ENCODE measurements around the gene NIP7. TPM values are rescaled to one million over a fixed set of nuclear protein-coding genes. Genes with fewer than 3 reads are reported as not detected.

The NIP7 gene
- total RNA-seq, 2 donors from 2014 or later, result 11.0 to 33.4 TPM

- no peaks in the 10 kb centered on the region for H3K4me1 ChIP-seq (ENCODE audit: control insufficient read depth in 1 of 2, low read depth in 2 of 2)
- no peaks in the 10 kb centered on the region for H3K27me3 ChIP-seq (replicated peaks; ENCODE audit: insufficient read depth)
- H3K36me3 ChIP-seq, result peaks cover 41% of the 10 kb centered on the region
- ATAC-seq (ENCODE audit: insufficient number of reproducible peaks, low FRiP score, low read depth), result no peak
- no peak for DNase-seq (ENCODE audit: low spot score)
- no peaks in the 10 kb centered on the region for H3K9me3 ChIP-seq
- H3K4me3 ChIP-seq, result no peak overlapping the region
- TF ChIP-seq, protein P1, sequence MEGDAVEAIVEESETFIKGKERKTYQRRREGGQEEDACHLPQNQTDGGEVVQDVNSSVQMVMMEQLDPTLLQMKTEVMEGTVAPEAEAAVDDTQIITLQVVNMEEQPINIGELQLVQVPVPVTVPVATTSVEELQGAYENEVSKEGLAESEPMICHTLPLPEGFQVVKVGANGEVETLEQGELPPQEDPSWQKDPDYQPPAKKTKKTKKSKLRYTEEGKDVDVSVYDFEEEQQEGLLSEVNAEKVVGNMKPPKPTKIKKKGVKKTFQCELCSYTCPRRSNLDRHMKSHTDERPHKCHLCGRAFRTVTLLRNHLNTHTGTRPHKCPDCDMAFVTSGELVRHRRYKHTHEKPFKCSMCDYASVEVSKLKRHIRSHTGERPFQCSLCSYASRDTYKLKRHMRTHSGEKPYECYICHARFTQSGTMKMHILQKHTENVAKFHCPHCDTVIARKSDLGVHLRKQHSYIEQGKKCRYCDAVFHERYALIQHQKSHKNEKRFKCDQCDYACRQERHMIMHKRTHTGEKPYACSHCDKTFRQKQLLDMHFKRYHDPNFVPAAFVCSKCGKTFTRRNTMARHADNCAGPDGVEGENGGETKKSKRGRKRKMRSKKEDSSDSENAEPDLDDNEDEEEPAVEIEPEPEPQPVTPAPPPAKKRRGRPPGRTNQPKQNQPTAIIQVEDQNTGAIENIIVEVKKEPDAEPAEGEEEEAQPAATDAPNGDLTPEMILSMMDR (IDR thresholded peaks at IDR 0.05), result no peak
- H3K27ac ChIP-seq, result no peak overlapping the region
Measured at GRCh38 chr16:69363281-69363717, 23.7 kb downstream of the NIP7 start.

- no peaks in the 10 kb centered on the region for H3K4me1 ChIP-seq (ENCODE audit: control insufficient read depth in 1 of 2, low read depth in 2 of 2)
- no peak overlapping the region for H3K27ac ChIP-seq
Measured at GRCh38 chr16:69364088-69364487, 24.5 kb downstream of the NIP7 start.

GRCh38 chr16:69365901-69366300 lies 26.3 kb downstream of the NIP7 start:
- TF ChIP-seq, protein P1 (IDR thresholded peaks at IDR 0.05), result no peak
- ATAC-seq (ENCODE audit: insufficient number of reproducible peaks, low FRiP score, low read depth) (no peak), DNase-seq (ENCODE audit: low spot score) (no peak)
- Histone ChIP-seq H3K9me3 (no peaks in the 10 kb centered on the region), H3K27me3 (replicated peaks; ENCODE audit: insufficient read depth) (no peaks in the 10 kb centered on the region), H3K36me3 (peaks cover 60% of the 10 kb centered on the region), H3K27ac (no peak overlapping the region), H3K4me1 (ENCODE audit: control insufficient read depth in 1 of 2, low read depth in 2 of 2) (no peaks in the 10 kb centered on the region), H3K4me3 (no peak overlapping the region)

More at GRCh38 chr16:69364088-69364487, 24.5 kb downstream of the NIP7 start:
- peaks cover 49% of the 10 kb centered on the region for H3K36me3 ChIP-seq
- ATAC-seq (ENCODE audit: insufficient number of reproducible peaks, low FRiP score, low read depth) (no peak), DNase-seq (ENCODE audit: low spot score) (no peak)
- H3K4me3 ChIP-seq, result no peak overlapping the region
- no peaks in the 10 kb centered on the region for H3K9me3 ChIP-seq
- H3K27me3 ChIP-seq (replicated peaks; ENCODE audit: insufficient read depth), result no peaks in the 10 kb centered on the region
- TF ChIP-seq, protein P1 (IDR thresholded peaks at IDR 0.05), result no peak

GRCh38 chr16:69366431-69366830 lies 26.9 kb downstream of the NIP7 start:
- DNase-seq (ENCODE audit: low spot score) (no peak), ATAC-seq (ENCODE audit: insufficient number of reproducible peaks, low FRiP score, low read depth) (no peak)
- Histone ChIP-seq H3K27me3 (replicated peaks; ENCODE audit: insufficient read depth) (no peaks in the 10 kb centered on the region), H3K4me3 (no peak overlapping the region), H3K4me1 (ENCODE audit: control insufficient read depth in 1 of 2, low read depth in 2 of 2) (no peaks in the 10 kb centered on the region), H3K9me3 (no peaks in the 10 kb centered on the region), H3K27ac (no peak overlapping the region), H3K36me3 (peaks cover 60% of the 10 kb centered on the region)
- TF ChIP-seq, protein P1 (IDR thresholded peaks at IDR 0.05), result no peak

GRCh38 chr16:69367980-69368379 lies 28.4 kb downstream of the NIP7 start:
- no peak for ATAC-seq (ENCODE audit: insufficient number of reproducible peaks, low FRiP score, low read depth)
- Histone ChIP-seq H3K27me3 (replicated peaks; ENCODE audit: insufficient read depth) (no peaks in the 10 kb centered on the region), H3K9me3 (no peaks in the 10 kb centered on the region), H3K27ac (no peak overlapping the region), H3K36me3 (peaks cover 66% of the 10 kb centered on the region), H3K4me1 (ENCODE audit: control insufficient read depth in 1 of 2, low read depth in 2 of 2) (no peaks in the 10 kb centered on the region), H3K4me3 (no peak overlapping the region)
- TF ChIP-seq, protein P1 (IDR thresholded peaks at IDR 0.05), result no peak
- no peak for DNase-seq (ENCODE audit: low spot score)
